Heart left ventricle (tissue), 11 donors: ENCODE measurements around the gene SLC24A4. TPM values are rescaled to one million over a fixed set of nuclear protein-coding genes. Genes with fewer than 3 reads are reported as not detected.

Experiments used
- polyA plus RNA-seq, 2 donors: library from polyadenylated mRNA; stranded (reverse); fragments of 200-250 nt; gene quantifications; one replicate each; pipeline ENCODE4 v1.2.3, GENCODE V29; 2013
- total RNA-seq, 9 donors: library from RNA; depleted of rRNA in 2 of 9; stranded (reverse); fragments of >200 nt in 2 of 9; fragmentation: NEBNext Ultra II Directional in 3 of 9; extraction: Animal tissue kit (Norgen Biotek cat#: 25700) in 3 of 9; gene quantifications; one replicate each; pipeline versions ENCODE4 v1.1.0 to v1.2.4, GENCODE V29; 2016 to 2023
- donor health status: ischemic (EF 13 %, LVEDD 7.1; RV severe dilation, severe dysfunction).
- donor health status: healthy with polysubstance abuse.
- donor health status: DM: no; HTN: yes; CAD: no.
- donor health status: DM: no; HTN: no; CAD: no.
- donor health status: ischemic (EF 25% LVEDD 5.7; RV mildly dilated, moderate dysfunction).
- donor health status: healthy.
- donor health status: DM: yes; HTN: yes; CAD: no.
- donor health status: PGD.
- donor health status: nonischemic (EF 23%, LVEDD 6.1; RV moderate dilation, normal function).

SLC24A4 gene
- total and polyA plus RNA-seq, 11 donors: 0.05 to 1.6 (median 0.23) TPM

Other genes with a start within 250 kb of the SLC24A4 start
- 10 to 100 TPM; 11.0 to 27.1 (median 16.3) TPM for gene ATXN3, start 216.6 kb upstream of the SLC24A4 start, total RNA-seq
- gene ATXN3, start 216.6 kb upstream of the SLC24A4 start, polyA plus RNA-seq: 10 to 100 TPM in 1 of 2 donors, 1 to 10 TPM in 1; 10.0 to 10.6 TPM
- 1,000 to 10,000 TPM in 2 of 9 donors, 100 to 1,000 TPM in 7; 295 to 1,551 (median 438) TPM for gene NDUFB1, start 201.5 kb upstream of the SLC24A4 start, total RNA-seq
- 1,000 to 10,000 TPM in 1 of 2 donors, 100 to 1,000 TPM in 1; 719 to 4,751 TPM for gene NDUFB1, start 201.5 kb upstream of the SLC24A4 start, polyA plus RNA-seq
- 10 to 100 TPM; 24.5 to 51.7 (median 44.2) TPM for gene CPSF2, start 201.2 kb upstream of the SLC24A4 start, total RNA-seq
- gene CPSF2, start 201.2 kb upstream of the SLC24A4 start, polyA plus RNA-seq: 10 to 100 TPM in 1 of 2 donors, 1 to 10 TPM in 1; 4.8 to 15.3 TPM
- gene RIN3, start 190.6 kb downstream of the SLC24A4 start, total RNA-seq: 10 to 100 TPM in 8 of 9 donors, 1 to 10 TPM in 1; 9.7 to 37.0 (median 14.6) TPM
- gene RIN3, start 190.6 kb downstream of the SLC24A4 start, polyA plus RNA-seq: 1 to 10 TPM; 8.6 to 8.7 TPM